H1 (cell line): Measurements from ENCODE around the gene RAD51B. TPM values are rescaled to one million over a fixed set of nuclear protein-coding genes. Genes with fewer than 3 reads are reported as not detected.

Experiments used
- CTCF ChIA-PET: fragments of 300-600 bp; sonication (Branson Sonifier 250); formaldehyde crosslinking; loops from one replicate; lab custom pipeline; 2021; ENCODE audit not compliant: partially characterized antibody; lab: Charles Lee
- POLR2A ChIA-PET: fragments of 300-600 bp; sonication (Branson Sonifier 250); formaldehyde crosslinking; loops from one replicate; lab custom pipeline; 2021; ENCODE audit warnings: inconsistent platforms; ENCODE audit not compliant: partially characterized antibody; lab: Charles Lee
- DNase-seq, 2 experiments: peaks; one replicate each; pipeline versions ENCODE4 v3.0.0 to v3.0.0-alpha.2; 2010 to 2022; ENCODE audit warnings: low spot score in 2 of 2, low read depth in 1 of 2, mixed read lengths in 1 of 2
- FAIRE-seq: peaks from 2 replicates; lab custom pipeline; 2011; peaks lifted over from hg19 to GRCh38; lab: Jason Lieb, UNC
- H2AFZ ChIP-seq: 2 replicates; pipeline ENCODE4 v1.8.1; 2012; ENCODE audit warnings: low read length, inconsistent platforms
- H2AK5ac ChIP-seq: 2 replicates; pipeline ENCODE4 v1.6.1; 2013; ENCODE audit warnings: low read depth, low read length
- H2BK120ac ChIP-seq: replicated peaks from 2 replicates; pipeline ENCODE3; 2013; ENCODE audit warnings: low read depth, low read length, inconsistent platforms
- H2BK12ac ChIP-seq: 2 replicates; pipeline ENCODE4 v1.6.1; 2013; ENCODE audit warnings: low read depth, low read length
- H2BK15ac ChIP-seq: 2 replicates; pipeline ENCODE4 v1.6.1; 2013; ENCODE audit warnings: low read length
- H2BK20ac ChIP-seq: 2 replicates; pipeline ENCODE4 v1.6.1; 2013; ENCODE audit warnings: low read length
- H2BK5ac ChIP-seq: 2 replicates; pipeline ENCODE4 v1.6.1; 2013; ENCODE audit warnings: low read depth, low read length
- H3K14ac ChIP-seq: 2 replicates; pipeline ENCODE4 v1.6.1; 2013; ENCODE audit warnings: inconsistent platforms; ENCODE audit not compliant: insufficient read length
- H3K18ac ChIP-seq: 2 replicates; pipeline ENCODE4 v1.6.1; 2013; ENCODE audit warnings: low read length; ENCODE audit errors: extremely low read depth
- H3K23ac ChIP-seq: 2 replicates; pipeline ENCODE4 v1.6.1; 2013; ENCODE audit warnings: inconsistent platforms; ENCODE audit not compliant: insufficient read length
- H3K23me2 ChIP-seq: 2 replicates; pipeline ENCODE4 v1.6.1; 2013; ENCODE audit warnings: low read depth, low read length
- H3K27ac ChIP-seq: 2 replicates; pipeline ENCODE4 v1.6.1; 2011; ENCODE audit warnings: low read depth, low read length, inconsistent platforms
- H3K27me3 ChIP-seq, 4 experiments: replicated peaks in 1 of 4; 1 replicate in 1 of 4; 2 replicates in 3 of 4; pipeline versions ENCODE4 v1.6.1 to v1.8.1; 2011 to 2013; ENCODE audit warnings: low read length in 3 of 4, mild to moderate bottlenecking in 3 of 4, inconsistent platforms in 2 of 4, mixed read lengths in 2 of 4, moderate library complexity in 1 of 4; ENCODE audit not compliant: control insufficient read depth in 3 of 4, insufficient read depth in 3 of 4; ENCODE audit errors: extremely low read depth in 1 of 4
- H3K36me3 ChIP-seq, 4 experiments: 2 replicates each; pipeline versions ENCODE4 v1.6.1 to v1.8.1; 2011 to 2013; ENCODE audit warnings: mild to moderate bottlenecking in 4 of 4, low read length in 3 of 4, moderate library complexity in 2 of 4, control low read depth in 1 of 4, inconsistent platforms in 1 of 4; ENCODE audit not compliant: insufficient read depth in 4 of 4, control insufficient read depth in 2 of 4
- H3K4ac ChIP-seq: replicated peaks from 2 replicates; pipeline ENCODE3; 2013; ENCODE audit warnings: low read length, low read depth, mixed read lengths, inconsistent platforms; ENCODE audit not compliant: insufficient read length
- H3K4me1 ChIP-seq, 4 experiments: replicated peaks in 1 of 4; 1 replicate in 1 of 4; 2 replicates in 3 of 4; pipeline versions ENCODE4 v1.6.1 to v1.8.1; 2011 to 2013; ENCODE audit warnings: low read length in 3 of 4, inconsistent platforms in 2 of 4, mixed read lengths in 1 of 4; ENCODE audit not compliant: insufficient read depth in 4 of 4, control insufficient read depth in 3 of 4
- H3K4me2 ChIP-seq, 2 experiments: 2 replicates each; pipeline versions ENCODE4 v1.6.1 to v1.8.1; 2011 to 2013; ENCODE audit warnings: low read depth in 2 of 2, low read length in 2 of 2, control low read depth in 1 of 2, inconsistent platforms in 1 of 2, mild to moderate bottlenecking in 1 of 2; ENCODE audit not compliant: insufficient read depth in 1 of 2
- H3K4me3 ChIP-seq, 4 experiments: fragments of 200-600, 300-600 bp in 1 of 4; sonication (generic), shearing (Covaris generic), sonication (Bioruptor Twin) in 1 of 4; 2 replicates each; pipeline versions ENCODE4 v1.5.1 to v1.8.1; 2011 to 2016; ENCODE audit warnings: low read length in 4 of 4, low read depth in 3 of 4, control low read depth in 2 of 4, inconsistent platforms in 2 of 4, mild to moderate bottlenecking in 2 of 4, mixed read lengths in 1 of 4, moderate library complexity in 1 of 4; ENCODE audit not compliant: insufficient read depth in 2 of 4; ENCODE audit errors: extremely low read depth in 1 of 4
- H3K56ac ChIP-seq: replicated peaks from 2 replicates; pipeline ENCODE3; 2013; ENCODE audit warnings: low read depth, mild to moderate bottlenecking, mixed read lengths, low read length, inconsistent platforms; ENCODE audit not compliant: insufficient read length
- H3K79me1 ChIP-seq: 2 replicates; pipeline ENCODE4 v1.6.1; 2013; ENCODE audit warnings: low read depth, low read length, control low read depth
- H3K79me2 ChIP-seq, 2 experiments: 2 replicates each; pipeline versions ENCODE4 v1.6.1 to v1.8.1; 2012 to 2013; ENCODE audit warnings: low read length in 2 of 2, mild to moderate bottlenecking in 2 of 2, inconsistent platforms in 1 of 2; ENCODE audit not compliant: insufficient read depth in 2 of 2, control insufficient read depth in 1 of 2
- H3K9ac ChIP-seq, 4 experiments: replicated peaks in 1 of 4; 1 replicate in 1 of 4; 2 replicates in 3 of 4; pipeline versions ENCODE4 v1.6.1 to v1.8.1; 2011 to 2013; ENCODE audit warnings: low read depth in 3 of 4, low read length in 3 of 4, control low read depth in 2 of 4, mild to moderate bottlenecking in 2 of 4, moderate library complexity in 2 of 4, inconsistent platforms in 1 of 4; ENCODE audit errors: extremely low read depth in 1 of 4
- H3K9me3 ChIP-seq, 2 experiments: 2 replicates each; pipeline versions ENCODE4 v1.6.1 to v1.8.1; 2012 to 2013; ENCODE audit warnings: mild to moderate bottlenecking in 2 of 2, moderate library complexity in 2 of 2, control low read depth in 1 of 2, inconsistent platforms in 1 of 2, low read depth in 1 of 2, low read length in 1 of 2, mixed read lengths in 1 of 2; ENCODE audit not compliant: insufficient read depth in 2 of 2
- H4K20me1 ChIP-seq, 2 experiments: replicated peaks in 1 of 2; 2 replicates each; pipeline versions ENCODE3 to v1.8.1; 2011 to 2013; ENCODE audit warnings: inconsistent platforms in 2 of 2, low read length in 2 of 2, mild to moderate bottlenecking in 1 of 2; ENCODE audit not compliant: insufficient read depth in 2 of 2, control insufficient read depth in 1 of 2
- H4K5ac ChIP-seq: 2 replicates; pipeline ENCODE4 v1.6.1; 2013; ENCODE audit warnings: low read length, low read depth, mixed read lengths, inconsistent platforms; ENCODE audit not compliant: insufficient read length
- H4K8ac ChIP-seq: 2 replicates; pipeline ENCODE4 v1.8.0; 2013; ENCODE audit warnings: mild to moderate bottlenecking, moderate library complexity, low read length, inconsistent platforms; ENCODE audit not compliant: insufficient read depth; ENCODE audit errors: extremely low read depth
- H4K91ac ChIP-seq: replicated peaks from 2 replicates; pipeline ENCODE3; 2013; ENCODE audit warnings: low read length, mixed read lengths, inconsistent platforms; ENCODE audit not compliant: insufficient read length
- BACH1 ChIP-seq: IDR thresholded peaks from 2 replicates; pipeline ENCODE4 v1.6.1; 2012; ENCODE audit warnings: low read length, improper control_type of control experiment
- EP300 ChIP-seq, 2 experiments: IDR thresholded peaks; 1 replicate in 1 of 2; 2 replicates in 1 of 2; pipeline ENCODE4 v1.6.1; 2011 to 2012; ENCODE audit warnings: low read depth in 2 of 2, low read length in 2 of 2, mild to moderate bottlenecking in 2 of 2, borderline replicate concordance in 1 of 2, inconsistent platforms in 1 of 2, moderate library complexity in 1 of 2
- EZH2 ChIP-seq: fragments of 200-600 bp; sonication (generic); IDR thresholded peaks from 2 replicates; pipeline ENCODE4 v1.7.1; 2012; ENCODE audit warnings: low read depth, mild to moderate bottlenecking, moderate library complexity, low read length, inconsistent platforms; ENCODE audit not compliant: severe bottlenecking
- GABPA ChIP-seq: IDR thresholded peaks from 2 replicates; pipeline ENCODE4 v1.6.1; 2011; ENCODE audit warnings: mild to moderate bottlenecking, low read length, moderate library complexity, borderline replicate concordance; ENCODE audit not compliant: insufficient read depth
- POLR2A ChIP-seq, 2 experiments: IDR thresholded peaks; 1 replicate in 1 of 2; 2 replicates in 1 of 2; pipeline ENCODE4 v1.6.1; 2011; ENCODE audit warnings: low read depth in 2 of 2, low read length in 2 of 2, mild to moderate bottlenecking in 2 of 2; ENCODE audit errors: control extremely low read depth in 1 of 2
- RFX5 ChIP-seq: IDR thresholded peaks from 2 replicates; pipeline ENCODE4 v1.6.1; 2011; ENCODE audit warnings: low read depth, low read length, improper control_type of control experiment, borderline replicate concordance
- SRF ChIP-seq: IDR thresholded peaks from 2 replicates; pipeline ENCODE4 v1.6.1; 2011; ENCODE audit warnings: mild to moderate bottlenecking, low read depth, low read length, moderate library complexity
- SUZ12 ChIP-seq: fragments of 200-600 bp; sonication (generic); IDR thresholded peaks from 2 replicates; pipeline ENCODE4 v1.6.1; 2012; ENCODE audit warnings: mild to moderate bottlenecking, inconsistent platforms, low read length, moderate library complexity, mixed read lengths
- TAF1 ChIP-seq: IDR thresholded peaks from 2 replicates; pipeline ENCODE4 v1.6.1; 2011; ENCODE audit warnings: mild to moderate bottlenecking, low read depth, low read length
- TCF12 ChIP-seq: IDR thresholded peaks from 2 replicates; pipeline ENCODE4 v1.6.1; 2011; ENCODE audit warnings: low read depth, mild to moderate bottlenecking, low read length
- WGBS, 2 experiments: shearing (Covaris generic) in 1 of 2; methylation state at CpG; one replicate each; pipeline versions ENCODE4 v1.1.6 to v1.1.7; 2013 to 2015; ENCODE audit warnings: low lambda C conversion rate in 2 of 2, mixed read lengths in 2 of 2, inconsistent platforms in 1 of 2, low coverage in 1 of 2, missing lambda C conversion rate in 1 of 2; ENCODE audit not compliant: insufficient replicate concordance in 2 of 2, insufficient coverage in 1 of 2, insufficient read length in 1 of 2; ENCODE audit errors: extremely low coverage in 1 of 2, missing lambda C conversion rate in 1 of 2; 5-methylcytosine and 5-hydroxymethylcytosine counted together
- polyA plus RNA-seq, 7 experiments: library from polyadenylated mRNA; depleted of rRNA in 3 of 7; stranded (reverse) in 5 of 7; unstranded in 2 of 7; fragments of >200 nt in 5 of 7; fragments of 200-250 nt in 2 of 7; gene quantifications; 1 replicate in 5 of 7; 2 replicates in 1 of 7; 4 replicates in 1 of 7; pipeline versions ENCODE4 v1.2.1 to v1.2.3, GENCODE V29; 2011 to 2013; ENCODE audit warnings: missing spikeins in 2 of 7, mixed read lengths in 2 of 7
- total RNA-seq: library from RNA; stranded (reverse); fragmentation: NEBNext Ultra II Directional; extraction: Animal tissue kit (Norgen Biotek cat#: 25700); gene quantifications from 2 replicates; pipeline ENCODE4 v1.2.1, GENCODE V29; 2021

Gene RAD51B
- total and polyA plus RNA-seq, 2 of the 8 experiments (the other 6 are each of a cell fraction or from before 2014, with no cell fraction given), result 3.9 to 14.9 TPM

DNA sequence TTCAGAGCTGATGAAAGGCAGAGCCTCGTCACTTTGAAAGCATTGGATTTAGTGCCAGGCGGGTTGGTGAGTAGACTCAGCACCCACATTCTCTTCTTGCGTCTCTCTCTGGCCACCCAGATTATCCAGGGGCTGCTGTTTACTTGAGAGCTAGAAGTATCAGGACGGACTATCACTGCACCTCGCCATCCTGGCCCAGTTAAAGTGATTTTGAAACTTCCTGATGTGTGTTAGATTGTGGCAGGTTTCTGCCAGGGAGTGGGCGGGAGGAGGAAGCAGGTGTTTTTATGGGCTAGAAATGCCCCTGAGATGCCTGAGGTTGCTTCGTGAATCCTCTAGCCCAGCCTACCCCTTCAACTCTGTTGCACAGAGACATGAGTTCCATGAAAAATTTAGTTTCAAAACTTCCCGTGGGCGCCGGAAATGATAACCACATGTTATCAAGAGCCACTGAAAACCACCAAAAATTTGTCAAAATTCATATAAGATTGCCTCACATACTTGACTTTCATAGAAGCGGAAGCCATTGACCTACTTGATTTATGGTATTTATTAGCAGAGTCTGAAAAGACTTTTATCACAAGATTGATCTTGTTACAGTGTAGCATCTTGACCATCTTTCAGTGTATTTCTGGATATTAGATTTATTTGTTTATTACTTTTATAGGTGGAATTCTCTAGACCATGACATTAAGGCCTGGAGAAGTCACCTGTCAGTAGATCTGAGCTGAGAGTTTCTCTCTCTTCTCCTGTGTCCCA, 466.0 kb downstream of the RAD51B start:
- Histone ChIP-seq H2AFZ (no peak overlapping the region), H3K27ac (no peak overlapping the region)
- POLR2A ChIA-PET, result interaction anchor here (1.5 kb wide), 1 partner anchor 11 kb away, joined by 3 read pairs; no protein-coding TSS in a partner anchor

More for the DNA sequence above, 466.0 kb downstream of the RAD51B start:
- Histone ChIP-seq H2BK5ac (no peak overlapping the region), H2BK120ac (no peak overlapping the region), H3K79me1 (no peaks in the 10 kb centered on the region), H3K4me2 (no peak overlapping the region), H3K9me3 (no peaks in the 10 kb centered on the region), H3K23ac (no peak overlapping the region), H3K14ac (no peak overlapping the region), H3K4me3 (no peak overlapping the region), H2BK15ac (no peak overlapping the region), H3K23me2 (no peaks in the 10 kb centered on the region), H4K8ac (no peak overlapping the region), H2BK20ac (no peak overlapping the region), H3K27me3 (no peaks in the 10 kb centered on the region), H4K91ac (no peak overlapping the region), H3K79me2 (no peaks in the 10 kb centered on the region), H3K4ac (no peak overlapping the region), H3K18ac (no peak overlapping the region), H3K4me1 (peaks cover 4 to 15% (median 6%) of the 10 kb centered on the region in 4 experiments; a peak in 6 of 7 replicates), H4K20me1 (no peaks in the 10 kb centered on the region), H2BK12ac (no peak overlapping the region; the same call in 1 of the 2 replicates), H3K36me3 (no peaks in the 10 kb centered on the region), H2AK5ac (no peak overlapping the region), H3K56ac (no peak overlapping the region), H4K5ac (no peak overlapping the region), H3K9ac (no peak overlapping the region)
- CTCF ChIA-PET, result interaction anchor here (0.5 to 1.5 kb wide), 5 partner anchors 9 to 490 kb away, joined by 3 to 4 read pairs (median 3); no protein-coding TSS in a partner anchor
- no peak for FAIRE-seq
- TF ChIP-seq SRF (no peak), RFX5 (no peak), BACH1 (no peak), TCF12 (no peak), TAF1 (no peak), EZH2 (no peak), POLR2A (IDR thresholded peaks at IDR 0.05; ENCODE audit: control extremely low read depth in 1 of 2, low read depth in 2 of 2, low read length in 2 of 2) (no peak), SUZ12 (no peak), GABPA (no peak), EP300 (IDR thresholded peaks at IDR 0.05; ENCODE audit: borderline replicate concordance in 1 of 2, low read depth in 2 of 2, low read length in 2 of 2) (no peak)
- WGBS, 2 experiments, result 91% methylated on average over 11 of the region's 11 CpGs; no CpG with 5 or more reads in 1 of the 2 experiments
- no peak for DNase-seq
